Transverse colon (tissue), 3 donors: ENCODE data around the gene FTCDNL1.

Experiments
- EP300 ChIP-seq: sonication (generic); formaldehyde crosslinking; IDR thresholded peaks from one replicate; pipeline ENCODE4 v1.6.1; 2017; ENCODE audit warnings: antibody characterized with exemption, low read depth
- POLR2A ChIP-seq: fragments of 450-650 bp; IDR thresholded peaks from one replicate; pipeline ENCODE4 v1.6.1; 2016; ENCODE audit warnings: antibody characterized with exemption, mild to moderate bottlenecking, moderate library complexity
- TF ChIP-seq, protein P1 (sequence below), 5 experiments: fragments of 200-600 bp in 3 of 5; fragments of 450-650 bp in 2 of 5; sonication (generic) in 3 of 5; IDR thresholded peaks; 1 replicate in 2 of 5; 2 replicates in 3 of 5; pipeline ENCODE4 v1.5.1; 2016 to 2017; ENCODE audit warnings: antibody characterized with exemption in 5 of 5, inconsistent platforms in 3 of 5, mild to moderate bottlenecking in 2 of 5, moderate library complexity in 1 of 5

DNA sequence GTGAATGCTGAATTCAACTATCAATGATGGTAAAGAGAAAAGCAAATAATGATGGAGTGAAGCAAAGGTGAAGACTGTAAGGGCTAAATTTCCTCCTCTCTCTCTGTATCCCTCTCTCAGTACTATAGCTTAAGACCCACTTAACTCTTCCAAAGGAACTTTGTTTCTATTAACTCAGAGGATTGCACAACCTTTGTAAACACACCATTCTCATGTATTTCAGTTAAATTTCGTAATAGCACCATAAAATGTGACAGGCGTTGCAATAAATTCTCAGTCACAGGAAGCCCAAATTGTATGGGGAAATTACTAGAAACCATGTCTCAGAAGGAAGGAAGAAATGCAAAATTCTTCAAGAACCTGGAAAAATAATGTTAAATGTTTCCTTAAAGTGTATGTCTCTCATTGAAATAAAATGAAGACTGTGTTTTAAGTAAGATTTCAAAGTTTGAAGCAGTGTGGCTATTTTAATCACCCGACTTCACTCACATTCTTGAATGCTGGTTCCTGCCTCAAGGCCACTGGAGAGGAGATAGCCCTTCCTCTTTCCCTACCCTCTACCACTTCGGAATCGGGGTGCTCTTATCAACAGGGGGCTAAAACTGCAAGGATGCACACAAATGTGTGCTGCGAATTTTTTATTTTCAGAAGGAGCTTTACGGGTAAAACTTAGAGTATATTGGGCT lies 112.1 kb downstream of the FTCDNL1 start:
- TF ChIP-seq, protein P1, sequence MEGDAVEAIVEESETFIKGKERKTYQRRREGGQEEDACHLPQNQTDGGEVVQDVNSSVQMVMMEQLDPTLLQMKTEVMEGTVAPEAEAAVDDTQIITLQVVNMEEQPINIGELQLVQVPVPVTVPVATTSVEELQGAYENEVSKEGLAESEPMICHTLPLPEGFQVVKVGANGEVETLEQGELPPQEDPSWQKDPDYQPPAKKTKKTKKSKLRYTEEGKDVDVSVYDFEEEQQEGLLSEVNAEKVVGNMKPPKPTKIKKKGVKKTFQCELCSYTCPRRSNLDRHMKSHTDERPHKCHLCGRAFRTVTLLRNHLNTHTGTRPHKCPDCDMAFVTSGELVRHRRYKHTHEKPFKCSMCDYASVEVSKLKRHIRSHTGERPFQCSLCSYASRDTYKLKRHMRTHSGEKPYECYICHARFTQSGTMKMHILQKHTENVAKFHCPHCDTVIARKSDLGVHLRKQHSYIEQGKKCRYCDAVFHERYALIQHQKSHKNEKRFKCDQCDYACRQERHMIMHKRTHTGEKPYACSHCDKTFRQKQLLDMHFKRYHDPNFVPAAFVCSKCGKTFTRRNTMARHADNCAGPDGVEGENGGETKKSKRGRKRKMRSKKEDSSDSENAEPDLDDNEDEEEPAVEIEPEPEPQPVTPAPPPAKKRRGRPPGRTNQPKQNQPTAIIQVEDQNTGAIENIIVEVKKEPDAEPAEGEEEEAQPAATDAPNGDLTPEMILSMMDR (IDR thresholded peaks at IDR 0.05): no peak
- no peak for TF ChIP-seq EP300
- no peak for TF ChIP-seq POLR2A
